ENCODE data around the gene SBNO2.

GRCh38 chr19:1093811-1094553, 80.1 kb downstream of the SBNO2 start:
- TF ChIP-seq CTCF (IDR thresholded peaks at IDR 0.05; ENCODE audit: low read length): no peak
- no peak for TF ChIP-seq EZH2 (IDR thresholded peaks at IDR 0.05; ENCODE audit: borderline replicate concordance, low read length)
